Central memory CD8-positive, alpha-beta T cell (primary cell): ENCODE measurements around the gene SLAMF8.
A peak's percentile ranks its signal among the peaks of the same experiment; 100 is the strongest.

Source experiments
- ATAC-seq: fragments of 150-1000 bp; cut with Tn5 transposase; replicated peaks from 2 replicates; pipeline ENCODE4 v1.10.0; 2022; ENCODE audit warnings: mild to moderate bottlenecking, moderate FRiP score, moderate number of reproducible peaks; ENCODE audit not compliant: poor library complexity, severe bottlenecking; ENCODE audit errors: extremely low read depth
- DNase-seq, 2 donors: peaks; one replicate each; pipeline ENCODE4 v3.0.0; 2021; ENCODE audit warnings: low spot score in 2 of 2
- H3K27ac Mint-ChIP-seq: one replicate; pipeline ENCODE4 v1.8.0; 2022; ENCODE audit warnings: low read depth, mild to moderate bottlenecking, moderate library complexity, mixed read lengths
- H3K27me3 Mint-ChIP-seq: one replicate; pipeline ENCODE4 v1.8.0; 2022; ENCODE audit warnings: mixed read lengths
- H3K36me3 Mint-ChIP-seq: one replicate; pipeline ENCODE4 v1.8.0; 2022; ENCODE audit warnings: mild to moderate bottlenecking, moderate library complexity, mixed read lengths; ENCODE audit not compliant: insufficient read depth
- H3K4me1 Mint-ChIP-seq: one replicate; pipeline ENCODE4 v1.8.0; 2022; ENCODE audit warnings: mixed read lengths
- H3K4me3 Mint-ChIP-seq: one replicate; pipeline ENCODE4 v1.8.0; 2022; ENCODE audit warnings: mild to moderate bottlenecking, moderate library complexity, mixed read lengths
- H3K9me3 Mint-ChIP-seq: one replicate; pipeline ENCODE4 v1.8.0; 2022; ENCODE audit warnings: mixed read lengths

Gene SLAMF8

DNA sequence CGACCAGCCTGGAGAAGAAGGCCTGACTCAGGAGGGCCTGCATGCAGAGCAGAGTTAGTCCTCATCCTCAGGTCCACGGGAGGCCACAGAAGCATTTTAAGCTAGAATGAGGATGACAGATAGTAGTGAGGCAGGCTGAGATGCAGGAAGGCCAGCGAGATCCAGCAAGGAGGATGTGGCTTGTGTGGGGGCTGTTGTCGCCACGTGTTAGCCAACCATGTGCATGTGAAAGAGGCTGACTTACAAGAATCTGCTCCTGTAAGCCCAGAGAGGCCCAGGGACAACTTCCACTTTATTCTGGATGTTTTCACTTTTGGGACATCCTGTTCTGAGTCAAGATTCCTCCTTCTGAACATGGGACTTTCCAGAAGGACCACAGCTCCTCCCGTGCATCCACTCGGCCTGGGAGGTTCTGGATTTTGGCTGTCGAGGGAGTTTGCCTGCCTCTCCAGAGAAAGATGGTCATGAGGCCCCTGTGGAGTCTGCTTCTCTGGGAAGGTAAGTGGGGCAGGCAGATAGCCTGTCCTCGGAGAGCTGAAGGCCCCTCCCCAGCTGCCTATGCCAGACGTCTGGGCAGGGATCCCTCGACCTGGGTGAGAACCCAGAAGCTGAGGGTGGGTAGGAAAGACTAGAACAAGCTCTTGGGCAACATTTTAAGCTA, at the start of gene SLAMF8:
Gene SLAMF8, plus strand, starts transcription at position 433 of the 661 bp plus-strand sequence. Its CDS starts 26 bp downstream, at position 459.
- Mint-ChIP-seq H3K36me3 (peaks cover 19% of the 10 kb centered on the region), H3K27ac (peak within 1 kb of the TSS; percentile 75), H3K4me1 (peaks cover 96% of the 10 kb centered on the region), H3K4me3 (peak within 1 kb of the TSS; percentile 75), H3K27me3 (no peaks in the 10 kb centered on the region), H3K9me3 (peaks cover 7% of the 10 kb centered on the region)
- DNase-seq: peak; percentile 42 to 73
- peak; percentile 89 for ATAC-seq

- no peak overlapping the region for H3K27ac Mint-ChIP-seq
- no peaks in the 10 kb centered on the region for H3K36me3 Mint-ChIP-seq
- peaks cover 3% of the 10 kb centered on the region for H3K27me3 Mint-ChIP-seq
- H3K4me1 Mint-ChIP-seq: peaks cover 21% of the 10 kb centered on the region
- DNase-seq (no peak), ATAC-seq (no peak)
- H3K9me3 Mint-ChIP-seq: no peaks in the 10 kb centered on the region
- no peak overlapping the region for H3K4me3 Mint-ChIP-seq
Observed at GRCh38 chr1:159778266-159778665, 48.4 kb upstream of the SLAMF8 start.

- Mint-ChIP-seq H3K4me3 (peak overlapping the region; percentile 66), H3K27ac (peak overlapping the region; percentile 54), H3K9me3 (no peaks in the 10 kb centered on the region), H3K27me3 (no peaks in the 10 kb centered on the region), H3K36me3 (no peaks in the 10 kb centered on the region), H3K4me1 (peaks cover 29% of the 10 kb centered on the region)
- no peak for DNase-seq
- no peak for ATAC-seq
Observed at GRCh38 chr1:159779403-159779851, 47.2 kb upstream of the SLAMF8 start.

DNA sequence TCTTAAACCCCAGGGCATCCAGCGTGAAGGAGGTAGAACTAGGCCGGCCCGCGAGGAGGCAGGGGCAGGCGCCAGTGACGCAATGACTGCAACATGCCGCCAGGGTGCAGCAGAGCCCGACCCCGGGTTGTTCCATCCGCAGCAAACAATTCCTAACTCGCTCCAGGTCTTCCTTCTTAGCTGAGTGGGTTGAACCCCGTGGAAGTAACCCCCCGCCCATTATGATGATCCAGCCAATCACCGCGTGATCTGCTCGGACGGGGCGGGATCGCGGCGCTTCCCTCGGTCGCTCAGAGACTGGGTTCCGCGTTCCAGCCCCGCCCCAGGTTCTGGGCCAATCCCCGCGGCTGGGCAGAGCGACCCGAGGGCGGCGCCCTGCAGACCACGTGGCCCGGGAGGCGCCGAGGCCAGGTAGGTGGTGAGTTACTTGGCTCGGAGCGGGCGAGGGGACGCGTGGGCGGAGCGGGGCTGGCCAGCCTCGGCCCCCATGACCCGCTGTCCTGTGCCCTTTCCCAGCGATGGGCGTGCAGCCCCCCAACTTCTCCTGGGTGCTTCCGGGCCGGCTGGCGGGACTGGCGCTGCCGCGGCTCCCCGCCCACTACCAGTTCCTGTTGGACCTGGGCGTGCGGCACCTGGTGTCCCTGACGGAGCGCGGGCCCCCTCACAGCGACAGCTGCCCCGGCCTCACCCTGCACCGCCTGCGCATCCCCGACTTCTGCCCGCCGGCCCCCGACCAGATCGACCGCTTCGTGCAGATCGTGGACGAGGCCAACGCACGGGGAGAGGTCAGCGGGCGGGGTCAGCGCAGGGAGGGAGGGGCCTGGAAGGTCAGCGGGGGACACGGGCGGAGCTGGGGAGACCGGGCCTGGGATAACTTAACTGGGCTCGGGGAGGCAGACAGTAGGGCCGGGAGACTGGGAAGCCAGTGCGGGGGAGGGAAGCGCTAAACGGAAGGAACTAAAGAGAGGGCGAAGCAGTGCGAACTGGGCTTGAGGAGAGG, 45.8 kb upstream of the SLAMF8 start, which contains the start of gene DUSP23:
Gene DUSP23, plus strand, starts transcription at position 380 of the 1,000 bp plus-strand sequence. Its CDS starts 139 bp downstream, at position 519.
- Mint-ChIP-seq H3K4me1 (peaks cover 32% of the 10 kb centered on the region), H3K4me3 (peak within 1 kb of the TSS; percentile 66), H3K36me3 (no peaks in the 10 kb centered on the region), H3K27me3 (no peaks in the 10 kb centered on the region), H3K27ac (peak within 1 kb of the TSS; percentile 51), H3K9me3 (no peaks in the 10 kb centered on the region)
- ATAC-seq: peak; percentile 99
- DNase-seq: peak; percentile 94

DNA sequence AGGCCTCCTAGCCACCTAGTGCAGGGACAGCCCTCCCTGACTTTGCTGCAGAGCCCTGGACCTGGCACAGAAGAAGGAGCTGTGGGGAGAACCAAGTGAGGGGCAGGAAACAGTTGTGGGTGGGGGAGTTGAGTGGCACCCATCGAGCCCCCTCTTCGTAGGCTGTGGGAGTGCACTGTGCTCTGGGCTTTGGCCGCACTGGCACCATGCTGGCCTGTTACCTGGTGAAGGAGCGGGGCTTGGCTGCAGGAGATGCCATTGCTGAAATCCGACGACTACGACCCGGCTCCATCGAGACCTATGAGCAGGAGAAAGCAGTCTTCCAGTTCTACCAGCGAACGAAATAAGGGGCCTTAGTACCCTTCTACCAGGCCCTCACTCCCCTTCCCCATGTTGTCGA, 44.7 kb upstream of the SLAMF8 start:
- ATAC-seq: no peak
- H3K27ac Mint-ChIP-seq: no peak overlapping the region

GRCh38 chr1:159783724-159784123, 42.9 kb upstream of the SLAMF8 start:
- H3K27ac Mint-ChIP-seq: no peak overlapping the region
- no peak for ATAC-seq
- peaks cover 32% of the 10 kb centered on the region for H3K4me1 Mint-ChIP-seq

More for the DNA sequence above, 44.7 kb upstream of the SLAMF8 start:
- no peak for DNase-seq
- Mint-ChIP-seq H3K9me3 (no peaks in the 10 kb centered on the region), H3K4me3 (peak overlapping the region; percentile 66), H3K36me3 (no peaks in the 10 kb centered on the region), H3K27me3 (no peaks in the 10 kb centered on the region), H3K4me1 (peaks cover 32% of the 10 kb centered on the region)

DNA sequence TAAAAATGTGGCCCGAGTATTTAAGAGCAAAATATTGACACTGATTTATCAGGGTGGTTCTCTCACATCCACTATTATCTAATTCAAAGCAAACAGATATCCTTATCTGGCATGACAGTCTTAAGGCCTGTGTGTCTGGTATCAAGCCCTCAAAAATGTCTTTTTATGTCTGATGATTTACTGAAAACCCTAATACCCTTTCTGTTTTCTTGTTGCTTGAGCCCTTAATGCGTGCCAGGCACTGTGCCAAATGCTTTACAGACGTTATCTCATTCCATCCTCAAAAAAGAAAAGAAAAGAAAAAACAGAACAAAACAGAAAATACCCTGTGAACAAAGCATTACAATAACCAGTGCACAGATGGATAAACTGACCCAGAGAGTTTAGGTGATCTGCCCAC, 40.2 kb upstream of the SLAMF8 start:
- Mint-ChIP-seq H3K27ac (no peak overlapping the region), H3K36me3 (no peaks in the 10 kb centered on the region), H3K4me3 (no peak overlapping the region), H3K4me1 (peaks cover 20% of the 10 kb centered on the region), H3K27me3 (peaks cover 6% of the 10 kb centered on the region), H3K9me3 (no peaks in the 10 kb centered on the region)
- no peak for DNase-seq
- no peak for ATAC-seq

More at GRCh38 chr1:159783724-159784123, 42.9 kb upstream of the SLAMF8 start:
- Mint-ChIP-seq H3K4me3 (no peak overlapping the region), H3K27me3 (no peaks in the 10 kb centered on the region), H3K36me3 (no peaks in the 10 kb centered on the region), H3K9me3 (no peaks in the 10 kb centered on the region)
- DNase-seq: no peak

- DNase-seq: no peak
- no peaks in the 10 kb centered on the region for H3K9me3 Mint-ChIP-seq
- H3K36me3 Mint-ChIP-seq: no peaks in the 10 kb centered on the region
- peaks cover 15% of the 10 kb centered on the region for H3K4me1 Mint-ChIP-seq
- peaks cover 6% of the 10 kb centered on the region for H3K27me3 Mint-ChIP-seq
- no peak overlapping the region for H3K27ac Mint-ChIP-seq
- ATAC-seq: no peak
- no peak overlapping the region for H3K4me3 Mint-ChIP-seq
Observed at GRCh38 chr1:159786966-159787365, 39.7 kb upstream of the SLAMF8 start.

DNA sequence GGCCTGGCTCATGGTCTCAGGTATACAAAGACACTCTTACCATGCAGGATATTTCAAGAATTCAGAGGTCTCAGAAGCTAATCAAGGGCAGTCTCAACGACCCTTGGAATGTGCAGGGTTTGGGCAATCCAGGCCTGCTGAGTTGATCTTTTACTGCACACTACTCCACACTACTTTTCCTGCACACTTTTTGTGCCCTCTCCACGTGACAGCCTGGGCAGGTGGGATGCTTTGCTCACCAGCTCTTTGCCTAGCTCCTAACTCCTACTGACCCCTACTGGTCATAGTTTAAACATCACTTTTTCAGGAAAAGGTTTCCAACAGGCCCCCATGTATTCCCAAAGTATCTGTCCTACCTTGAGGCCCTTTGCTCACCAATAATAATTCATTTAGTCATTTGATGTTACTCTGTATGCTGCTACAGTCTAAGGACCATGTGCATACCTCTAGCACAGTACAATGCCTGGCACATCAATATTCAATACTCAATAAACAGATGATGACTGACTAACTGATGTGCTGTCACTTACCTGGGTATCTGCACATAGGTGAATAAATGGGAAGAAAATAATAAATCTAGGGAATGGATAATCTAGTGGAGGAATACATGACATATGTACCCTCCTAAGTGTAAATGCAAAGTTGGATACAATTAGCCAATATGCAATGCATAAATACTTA, 36.3 kb upstream of the SLAMF8 start:
- Mint-ChIP-seq H3K27me3 (peaks cover 6% of the 10 kb centered on the region), H3K4me1 (no peaks in the 10 kb centered on the region), H3K9me3 (no peaks in the 10 kb centered on the region), H3K4me3 (no peak overlapping the region), H3K27ac (no peak overlapping the region), H3K36me3 (no peaks in the 10 kb centered on the region)
- DNase-seq (no peak), ATAC-seq (no peak)

- H3K27me3 Mint-ChIP-seq: peaks cover 6% of the 10 kb centered on the region
- H3K4me1 Mint-ChIP-seq: no peaks in the 10 kb centered on the region
- DNase-seq (no peak), ATAC-seq (no peak)
- no peak overlapping the region for H3K27ac Mint-ChIP-seq
- H3K36me3 Mint-ChIP-seq: no peaks in the 10 kb centered on the region
- H3K9me3 Mint-ChIP-seq: no peaks in the 10 kb centered on the region
- H3K4me3 Mint-ChIP-seq: no peak overlapping the region
Observed at GRCh38 chr1:159791031-159791430, 35.6 kb upstream of the SLAMF8 start.

DNA sequence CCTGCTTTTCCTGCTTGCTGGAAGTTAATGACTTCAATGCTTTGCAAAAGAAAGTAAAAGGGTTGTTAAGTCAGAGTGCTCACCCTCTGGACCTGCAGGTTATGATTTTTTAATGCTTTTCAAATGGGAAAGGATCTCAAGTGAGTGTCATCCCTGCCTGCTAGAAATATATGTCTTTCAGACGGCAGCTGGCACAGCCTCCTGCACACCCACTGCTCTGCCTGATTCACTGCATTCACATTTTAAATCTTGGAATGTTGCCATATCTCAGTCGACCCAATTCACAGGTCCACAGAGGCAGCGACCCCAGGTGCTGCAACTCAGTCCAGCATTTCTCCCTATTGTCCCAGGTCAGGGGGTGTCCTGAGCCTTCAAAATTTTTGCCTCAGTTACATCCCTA, 35.2 kb upstream of the SLAMF8 start:
- Mint-ChIP-seq H3K27me3 (peaks cover 6% of the 10 kb centered on the region), H3K4me3 (no peak overlapping the region), H3K27ac (no peak overlapping the region), H3K36me3 (no peaks in the 10 kb centered on the region), H3K4me1 (no peaks in the 10 kb centered on the region), H3K9me3 (no peaks in the 10 kb centered on the region)
- DNase-seq: no peak
- ATAC-seq: no peak

- Mint-ChIP-seq H3K9me3 (no peaks in the 10 kb centered on the region), H3K27me3 (peaks cover 2% of the 10 kb centered on the region), H3K36me3 (no peaks in the 10 kb centered on the region), H3K4me1 (peaks cover 22% of the 10 kb centered on the region), H3K27ac (no peak overlapping the region), H3K4me3 (no peak overlapping the region)
- no peak for ATAC-seq
- DNase-seq: no peak
Observed at GRCh38 chr1:159795534-159795933, 31.1 kb upstream of the SLAMF8 start.
